ENCODE data around the gene TEDC2.

The TEDC2 gene

DNA sequence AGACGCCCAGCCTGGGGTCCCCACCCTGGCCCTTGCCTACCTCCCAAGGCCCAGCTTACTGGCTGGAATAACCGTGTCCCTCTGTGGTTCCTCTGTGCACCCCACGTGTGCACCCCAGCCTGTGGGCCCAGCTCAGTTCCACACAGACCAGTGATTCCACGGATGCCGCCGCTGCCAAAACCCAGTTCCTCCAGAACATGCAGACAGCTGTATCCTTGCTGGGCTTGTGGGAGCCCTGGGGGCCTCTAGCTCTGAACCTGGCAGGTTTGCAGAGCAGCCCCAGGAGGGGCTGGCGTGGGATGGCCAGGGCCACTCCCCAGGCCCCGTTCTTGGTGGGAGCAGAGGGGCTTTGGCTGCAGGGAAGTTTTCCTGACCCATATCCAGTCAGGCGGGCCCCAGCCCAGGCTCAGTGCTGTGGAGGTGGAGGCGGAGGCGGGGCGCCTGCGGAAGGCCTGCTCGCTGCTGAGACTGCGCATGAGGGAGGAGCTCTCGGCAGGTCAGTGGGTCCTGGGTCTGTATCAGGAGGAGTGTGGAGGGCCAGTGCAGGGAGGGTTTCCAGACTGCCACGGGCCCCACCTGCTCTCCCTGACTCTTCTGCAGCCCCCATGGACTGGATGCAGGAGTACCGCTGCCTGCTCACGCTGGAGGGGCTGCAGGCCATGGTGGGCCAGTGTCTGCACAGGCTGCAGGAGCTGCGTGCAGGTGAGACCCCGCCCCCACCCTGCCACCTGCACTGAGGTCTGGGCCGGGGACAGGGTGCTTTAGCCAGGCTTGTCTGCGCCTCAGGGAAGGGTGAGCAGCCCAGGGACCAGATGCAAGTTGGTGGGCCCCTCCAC is 2.3 kb downstream of the TEDC2 start:
- no peak overlapping the region for H3K4me3 ChIP-seq (ENCODE audit: low read depth, low read length)
- DNase-seq (ENCODE audit: low read depth): no peak

DNA sequence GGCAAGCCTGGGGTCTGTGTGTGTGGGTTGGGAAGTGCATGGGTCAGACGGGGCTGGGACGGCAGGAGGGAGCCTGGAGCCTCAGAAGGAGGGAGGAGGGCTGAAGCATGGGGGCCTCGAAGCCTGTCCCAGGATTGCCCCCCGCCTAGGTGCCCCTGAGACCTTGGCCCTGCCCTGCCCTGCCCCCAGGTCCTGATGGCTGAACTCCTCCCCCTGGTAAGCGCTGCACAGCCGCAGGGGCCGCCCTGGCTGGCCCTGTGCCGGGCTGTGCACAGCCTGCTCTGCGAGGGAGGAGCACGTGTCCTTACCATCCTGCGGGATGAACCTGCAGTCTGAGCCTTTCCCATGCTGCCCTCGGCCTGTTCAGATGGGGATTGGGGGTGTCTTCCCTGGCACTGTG is 4.4 kb downstream of the TEDC2 start:
- no peak for DNase-seq (ENCODE audit: low read depth)
- no peak overlapping the region for H3K4me3 ChIP-seq (ENCODE audit: low read depth, low read length)

DNA sequence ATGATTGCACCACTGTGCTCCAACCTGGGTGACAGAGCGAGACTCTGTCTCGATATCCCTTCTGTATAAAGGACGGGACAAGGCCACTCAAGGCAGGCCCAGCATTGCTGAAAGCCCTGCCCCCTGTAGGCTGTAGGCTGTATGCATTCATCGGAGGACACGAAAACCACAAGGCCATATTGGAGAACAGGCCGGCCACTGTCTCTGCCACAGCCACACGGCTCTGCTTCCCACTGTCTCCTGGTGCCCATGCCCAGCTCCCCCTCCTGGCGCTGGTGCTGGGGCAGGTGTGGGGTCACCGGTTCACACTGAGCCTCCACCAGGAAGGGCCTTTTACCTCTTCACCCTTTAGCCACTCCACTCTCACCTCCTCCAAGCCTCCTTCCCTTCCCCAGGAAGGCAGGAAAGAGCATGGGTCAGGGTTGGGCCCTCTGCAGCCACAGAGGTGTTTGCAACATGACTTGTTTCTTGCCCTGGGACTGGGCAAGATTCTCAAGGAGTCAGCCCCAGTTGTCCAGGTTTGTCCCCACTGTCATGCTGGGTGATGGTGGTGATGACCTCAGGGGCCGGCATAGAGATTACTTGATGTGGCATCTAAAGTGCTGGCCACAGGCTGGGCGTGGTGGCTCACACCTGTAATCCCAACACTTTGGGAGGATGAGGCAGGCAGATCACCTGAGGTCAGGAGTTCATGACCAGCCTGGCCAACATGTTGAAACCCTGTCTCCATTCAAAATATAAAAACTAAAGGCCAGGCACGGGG is 5.9 kb downstream of the TEDC2 start:
- DNase-seq (ENCODE audit: low read depth): no peak
- H3K4me3 ChIP-seq (ENCODE audit: low read depth, low read length): no peak overlapping the region

DNA sequence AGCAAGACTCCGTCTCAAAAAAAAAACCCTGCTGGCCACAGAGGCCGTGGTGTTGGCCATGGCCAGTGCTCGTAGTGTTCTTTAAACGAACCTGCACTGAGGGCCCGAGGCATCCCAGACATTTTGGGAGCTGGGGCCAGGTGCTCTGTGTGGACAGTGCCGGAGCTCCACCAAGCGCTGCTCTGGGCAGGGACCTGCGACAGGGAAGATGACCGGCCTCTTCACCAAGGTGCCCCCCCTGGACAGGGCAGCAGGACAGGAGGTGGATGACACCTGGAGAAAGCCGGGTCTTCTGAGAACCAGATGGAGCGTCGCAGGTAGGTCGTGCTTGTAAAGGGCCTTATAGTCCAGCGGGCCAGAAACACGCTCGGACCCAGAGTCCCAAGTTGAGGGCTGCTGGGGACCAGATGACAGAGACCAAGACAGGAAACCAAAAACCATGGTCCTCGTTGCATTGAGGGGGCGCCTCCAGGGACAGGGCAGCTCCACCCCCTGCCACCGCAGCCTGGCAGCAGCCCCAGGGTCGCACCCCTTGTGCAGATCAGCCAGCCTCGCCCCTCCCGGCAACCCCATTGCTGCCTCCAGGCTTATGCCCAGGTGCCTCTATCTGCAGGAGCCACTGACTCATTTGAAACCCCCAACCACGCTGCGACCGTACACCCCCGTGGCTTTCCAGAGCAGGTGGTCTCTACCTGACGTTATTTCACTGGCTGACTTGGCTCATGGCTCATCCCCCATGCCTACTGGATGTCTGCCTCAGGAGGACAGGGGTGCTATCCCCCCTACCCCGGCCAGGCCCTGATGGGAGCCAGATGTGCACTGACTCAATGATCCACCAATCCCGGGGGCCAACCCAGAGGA is 7.0 kb downstream of the TEDC2 start:
- H3K4me3 ChIP-seq (ENCODE audit: low read depth, low read length): peak overlapping the region; percentile 52
- no peak for DNase-seq (ENCODE audit: low read depth)

DNA sequence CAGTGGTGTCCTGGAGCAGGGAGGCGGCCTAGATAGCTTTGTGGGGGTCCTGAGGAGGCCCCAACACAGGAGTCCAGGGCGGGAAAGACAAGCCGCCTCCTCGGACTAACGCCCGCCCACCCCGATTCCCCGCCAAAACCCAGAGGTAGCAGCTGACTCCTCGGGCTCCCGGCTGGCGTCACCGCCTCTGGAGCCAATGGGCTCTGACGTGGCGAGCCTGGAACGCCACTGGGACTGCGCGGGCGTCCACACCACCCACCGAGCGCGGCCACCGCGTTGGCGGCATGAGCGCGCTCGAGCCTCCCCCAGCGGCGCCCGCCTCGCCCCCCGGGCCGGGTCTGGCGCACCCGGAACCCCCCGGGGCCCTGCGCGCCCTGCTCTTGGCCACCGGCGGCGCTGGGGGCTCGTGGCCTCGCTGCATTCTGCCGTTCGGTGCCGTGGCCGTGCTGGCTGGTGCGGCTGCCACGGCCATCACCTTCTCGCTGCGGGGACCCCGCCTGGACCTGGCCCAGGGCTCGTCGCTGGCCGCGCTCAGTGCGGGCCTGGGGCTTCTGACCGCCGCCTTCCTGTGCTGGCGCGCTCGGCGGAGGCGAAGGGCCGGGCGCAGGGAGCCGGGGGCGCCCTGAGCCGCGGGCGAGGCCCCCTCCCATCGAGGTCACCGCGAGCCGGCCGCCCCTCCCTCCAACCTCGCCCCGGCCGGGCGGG is 7.8 kb downstream of the TEDC2 start:
- peak overlapping the region; percentile 52 for H3K4me3 ChIP-seq (ENCODE audit: low read depth, low read length)
- DNase-seq (ENCODE audit: low read depth): peak; percentile 25

DNA sequence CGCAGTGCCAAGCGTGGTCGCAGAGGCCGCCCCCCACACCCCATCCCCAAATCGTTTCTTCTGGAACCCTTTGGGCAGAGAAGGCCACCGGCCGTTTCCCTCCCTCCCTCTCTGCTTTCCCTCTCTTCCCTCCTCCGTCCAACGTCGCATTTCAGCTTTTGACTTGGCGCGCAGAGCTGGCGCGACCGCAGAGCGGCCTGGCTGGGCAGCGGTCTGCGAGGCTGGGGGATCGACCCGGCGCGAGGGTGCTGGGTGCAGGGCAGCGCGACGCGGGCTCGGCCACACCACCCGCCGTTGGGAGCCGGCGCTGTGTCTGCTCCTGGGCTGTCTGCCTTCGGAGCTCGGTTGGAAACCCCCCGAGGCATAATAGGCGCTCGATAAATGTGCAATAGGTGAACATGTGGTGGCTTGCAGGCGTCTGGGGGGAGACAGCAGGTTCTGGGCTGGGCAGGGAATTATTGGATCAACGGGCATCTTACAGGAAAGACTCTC is 8.4 kb downstream of the TEDC2 start:
- no peak for DNase-seq (ENCODE audit: low read depth)
- peak overlapping the region; percentile 52 for H3K4me3 ChIP-seq (ENCODE audit: low read depth, low read length)

DNA sequence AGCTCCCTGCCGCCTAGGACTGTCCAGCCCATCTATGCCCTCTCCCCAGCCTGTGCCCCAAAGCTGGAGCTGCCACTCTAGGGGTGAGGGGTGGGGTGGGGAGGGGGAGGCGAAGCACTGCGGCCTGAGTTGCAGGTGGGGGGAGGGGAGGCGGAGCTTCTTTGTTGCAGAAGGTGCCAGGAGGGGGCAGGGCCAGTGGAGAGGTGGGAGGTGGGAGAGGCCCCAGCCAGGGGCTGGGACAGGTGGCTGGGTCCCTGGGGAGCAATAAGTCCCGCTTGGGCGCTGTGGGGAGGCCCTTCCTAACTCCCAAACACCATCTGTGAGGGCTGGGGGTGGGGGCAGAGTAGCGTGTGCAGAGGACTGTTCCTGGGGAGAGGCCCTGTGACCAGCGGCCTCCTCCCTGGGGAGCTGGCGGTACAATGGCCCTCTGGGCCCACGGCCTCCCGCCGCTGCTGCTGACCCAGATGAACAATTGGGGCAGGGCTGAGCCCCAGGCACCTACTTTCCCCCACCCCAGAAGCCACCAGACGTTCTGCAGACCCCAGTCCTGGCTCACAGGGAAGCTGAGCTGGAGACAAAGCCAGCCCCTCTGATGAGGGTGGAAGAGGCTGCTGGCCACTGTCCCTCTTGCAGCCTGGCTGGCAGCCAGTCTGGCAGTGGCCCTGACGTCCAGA is 9.0 kb downstream of the TEDC2 start:
- no peak for DNase-seq (ENCODE audit: low read depth)
- H3K4me3 ChIP-seq (ENCODE audit: low read depth, low read length): peak overlapping the region; percentile 52

DNA sequence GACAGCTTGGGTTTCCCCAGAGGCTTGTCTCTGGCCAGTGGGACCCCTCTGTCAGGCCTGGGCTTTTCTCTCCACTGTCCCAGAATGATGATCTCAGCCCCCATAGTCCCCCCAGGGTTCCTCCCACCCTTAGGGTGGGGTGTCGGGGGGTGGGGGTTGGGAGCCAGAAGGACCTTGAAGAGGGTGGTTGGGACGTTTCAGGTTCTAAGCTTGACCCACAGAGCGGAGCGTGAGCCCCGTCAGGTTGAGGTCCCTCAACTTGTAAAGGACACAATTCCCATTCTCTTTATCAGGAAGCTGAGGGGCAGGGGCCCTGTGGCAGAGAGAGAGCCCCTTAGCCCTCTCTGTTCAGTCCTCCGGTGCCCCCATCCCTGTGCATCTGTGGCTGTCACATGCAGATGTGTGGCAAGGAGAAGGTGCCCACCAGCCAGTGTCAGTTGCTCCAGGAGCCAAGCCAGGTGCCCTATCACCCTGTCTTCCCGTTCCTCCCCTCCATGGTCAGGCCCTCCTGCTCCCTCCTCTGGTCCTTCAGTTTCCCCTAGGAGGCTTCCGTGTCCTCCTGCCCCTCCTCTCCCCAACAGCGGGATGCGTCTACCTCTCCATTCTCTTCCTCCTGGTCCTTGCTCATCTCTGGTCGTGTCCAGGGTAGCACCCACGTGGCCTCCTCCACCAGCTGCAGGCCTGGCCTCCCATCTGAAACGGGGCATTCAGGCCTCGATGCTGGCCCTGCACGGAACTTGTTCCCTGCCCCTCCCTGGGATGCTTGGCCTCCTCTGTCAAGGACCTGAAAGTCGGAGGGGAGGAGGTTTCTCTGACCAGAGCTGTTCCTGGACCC is 9.7 kb downstream of the TEDC2 start:
- no peak for DNase-seq (ENCODE audit: low read depth)

DNA sequence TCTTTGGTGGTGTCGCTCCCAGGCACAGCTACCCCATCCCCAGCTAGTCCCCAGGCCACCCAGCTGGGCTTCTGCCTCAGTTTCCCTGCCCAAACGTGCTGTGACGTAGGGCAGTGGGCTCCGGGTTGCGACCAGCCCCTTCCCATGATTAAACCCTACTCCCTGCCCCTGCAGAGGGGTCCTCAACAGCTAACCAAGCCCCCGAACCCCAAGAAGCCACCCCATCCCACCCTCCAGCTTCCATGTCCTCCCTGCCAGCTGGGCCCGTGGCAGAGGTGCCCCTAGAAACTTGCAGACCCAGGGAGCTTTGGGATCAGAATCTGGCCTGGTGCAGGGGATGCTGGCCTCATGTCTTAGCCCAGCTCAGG is 10.3 kb downstream of the TEDC2 start:
- DNase-seq (ENCODE audit: low read depth): no peak
- no peak overlapping the region for H3K4me3 ChIP-seq (ENCODE audit: low read depth, low read length)

More for the DNA sequence above, 9.7 kb downstream of the TEDC2 start:
- H3K4me3 ChIP-seq (ENCODE audit: low read depth, low read length): no peak overlapping the region

DNA sequence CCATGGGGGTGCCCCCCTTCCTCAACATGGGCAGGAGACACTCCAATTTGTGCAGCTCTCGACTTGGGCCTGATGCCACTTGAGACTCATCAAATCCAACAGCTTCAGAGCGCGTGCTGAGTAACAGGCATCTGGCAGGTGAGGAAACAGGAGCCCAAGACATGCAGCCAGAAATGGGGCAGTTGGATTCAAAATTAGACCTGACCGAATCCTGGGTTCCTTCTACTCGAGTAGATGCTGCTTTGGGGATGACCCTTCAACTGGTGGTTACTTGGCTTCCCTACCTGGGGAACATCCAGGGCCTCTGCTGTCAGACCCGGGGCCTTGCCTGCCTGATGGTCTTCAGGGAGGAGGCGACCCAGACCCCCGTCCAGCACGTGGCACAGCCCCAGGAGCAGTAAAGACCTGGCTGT is 10.7 kb downstream of the TEDC2 start:
- peak overlapping the region; percentile 29 for H3K4me3 ChIP-seq (ENCODE audit: low read depth, low read length)
- no peak for DNase-seq (ENCODE audit: low read depth)

DNA sequence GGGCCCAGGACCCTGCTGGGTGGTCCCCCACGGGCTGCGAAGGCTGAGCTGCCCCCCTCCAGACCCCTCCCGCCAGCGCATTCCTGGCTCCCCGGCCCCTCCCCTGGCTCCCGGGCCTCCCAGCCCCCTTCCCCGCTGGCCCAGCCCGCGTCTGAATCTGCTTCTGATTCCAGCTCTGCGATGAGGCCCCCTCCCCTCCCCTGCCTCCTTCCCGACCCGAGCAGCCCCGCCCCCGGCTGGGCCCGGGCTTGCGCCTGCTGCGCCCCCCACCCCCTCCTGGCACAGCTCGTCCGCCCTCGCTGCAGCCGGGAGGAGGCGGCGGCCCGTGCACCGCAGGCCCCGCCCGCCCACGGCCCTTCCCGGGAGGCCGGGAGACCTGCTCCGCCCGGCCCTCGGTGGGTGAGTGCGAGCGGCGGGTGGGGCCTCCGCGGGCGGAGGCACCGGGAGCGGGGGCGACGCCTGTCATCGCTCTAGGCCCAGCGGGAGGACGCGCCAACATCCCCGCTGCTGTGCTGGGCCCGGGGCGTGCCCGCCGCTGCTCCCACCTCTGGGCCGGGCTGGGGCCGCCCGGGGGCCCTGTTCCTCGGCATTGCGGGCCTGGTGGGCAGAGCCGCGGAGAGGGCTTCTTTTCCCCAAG is 11.2 kb downstream of the TEDC2 start, which contains the start of gene NTN3:
NTN3 (plus strand) TSS at position 282 of the 637 bp plus-strand sequence. CDS start 405 bp downstream, outside the sequence.
- DNase-seq (ENCODE audit: low read depth): no peak
- H3K4me3 ChIP-seq (ENCODE audit: low read depth, low read length): peak within 1 kb of the TSS; percentile 29

DNA sequence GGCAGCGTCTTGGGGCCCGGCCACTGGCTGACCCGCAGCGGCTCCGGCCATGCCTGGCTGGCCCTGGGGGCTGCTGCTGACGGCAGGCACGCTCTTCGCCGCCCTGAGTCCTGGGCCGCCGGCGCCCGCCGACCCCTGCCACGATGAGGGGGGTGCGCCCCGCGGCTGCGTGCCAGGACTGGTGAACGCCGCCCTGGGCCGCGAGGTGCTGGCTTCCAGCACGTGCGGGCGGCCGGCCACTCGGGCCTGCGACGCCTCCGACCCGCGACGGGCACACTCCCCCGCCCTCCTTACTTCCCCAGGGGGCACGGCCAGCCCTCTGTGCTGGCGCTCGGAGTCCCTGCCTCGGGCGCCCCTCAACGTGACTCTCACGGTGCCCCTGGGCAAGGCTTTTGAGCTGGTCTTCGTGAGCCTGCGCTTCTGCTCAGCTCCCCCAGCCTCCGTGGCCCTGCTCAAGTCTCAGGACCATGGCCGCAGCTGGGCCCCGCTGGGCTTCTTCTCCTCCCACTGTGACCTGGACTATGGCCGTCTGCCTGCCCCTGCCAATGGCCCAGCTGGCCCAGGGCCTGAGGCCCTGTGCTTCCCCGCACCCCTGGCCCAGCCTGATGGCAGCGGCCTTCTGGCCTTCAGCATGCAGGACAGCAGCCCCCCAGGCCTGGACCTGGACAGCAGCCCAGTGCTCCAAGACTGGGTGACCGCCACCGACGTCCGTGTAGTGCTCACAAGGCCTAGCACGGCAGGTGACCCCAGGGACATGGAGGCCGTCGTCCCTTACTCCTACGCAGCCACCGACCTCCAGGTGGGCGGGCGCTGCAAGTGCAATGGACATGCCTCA is 12.0 kb downstream of the TEDC2 start:
- H3K4me3 ChIP-seq (ENCODE audit: low read depth, low read length): peak overlapping the region; percentile 29
- no peak for DNase-seq (ENCODE audit: low read depth)

DNA sequence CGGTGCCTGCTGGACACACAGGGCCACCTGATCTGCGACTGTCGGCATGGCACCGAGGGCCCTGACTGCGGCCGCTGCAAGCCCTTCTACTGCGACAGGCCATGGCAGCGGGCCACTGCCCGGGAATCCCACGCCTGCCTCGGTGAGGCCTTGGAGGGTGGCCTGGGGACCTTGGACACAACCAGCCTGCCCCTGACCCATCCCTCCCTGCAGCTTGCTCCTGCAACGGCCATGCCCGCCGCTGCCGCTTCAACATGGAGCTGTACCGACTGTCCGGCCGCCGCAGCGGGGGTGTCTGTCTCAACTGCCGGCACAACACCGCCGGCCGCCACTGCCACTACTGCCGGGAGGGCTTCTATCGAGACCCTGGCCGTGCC is 12.6 kb downstream of the TEDC2 start:
- H3K4me3 ChIP-seq (ENCODE audit: low read depth, low read length): no peak overlapping the region
- no peak for DNase-seq (ENCODE audit: low read depth)

DNA sequence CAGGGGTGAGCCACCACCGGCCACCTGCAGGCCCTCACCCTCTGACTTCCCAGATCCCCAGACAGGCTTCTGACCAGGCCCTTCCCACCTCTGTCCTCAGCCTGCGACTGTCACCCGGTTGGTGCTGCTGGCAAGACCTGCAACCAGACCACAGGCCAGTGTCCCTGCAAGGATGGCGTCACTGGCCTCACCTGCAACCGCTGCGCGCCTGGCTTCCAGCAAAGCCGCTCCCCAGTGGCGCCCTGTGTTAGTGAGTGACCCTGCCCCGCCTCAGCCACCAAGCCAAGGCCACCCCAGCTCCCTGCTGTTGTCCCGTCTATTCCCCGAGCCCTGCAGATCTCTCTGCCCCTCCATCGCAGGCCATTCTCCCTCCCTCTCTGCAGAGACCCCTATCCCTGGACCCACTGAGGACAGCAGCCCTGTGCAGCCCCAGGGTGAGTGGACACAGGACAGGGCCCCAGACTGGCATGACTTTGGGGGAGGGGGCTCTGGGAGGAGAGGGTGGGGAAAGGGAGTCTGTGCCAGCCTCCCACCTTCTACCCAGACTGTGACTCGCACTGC is 13.1 kb downstream of the TEDC2 start:
- DNase-seq (ENCODE audit: low read depth): no peak
- H3K4me3 ChIP-seq (ENCODE audit: low read depth, low read length): peak overlapping the region; percentile 84

DNA sequence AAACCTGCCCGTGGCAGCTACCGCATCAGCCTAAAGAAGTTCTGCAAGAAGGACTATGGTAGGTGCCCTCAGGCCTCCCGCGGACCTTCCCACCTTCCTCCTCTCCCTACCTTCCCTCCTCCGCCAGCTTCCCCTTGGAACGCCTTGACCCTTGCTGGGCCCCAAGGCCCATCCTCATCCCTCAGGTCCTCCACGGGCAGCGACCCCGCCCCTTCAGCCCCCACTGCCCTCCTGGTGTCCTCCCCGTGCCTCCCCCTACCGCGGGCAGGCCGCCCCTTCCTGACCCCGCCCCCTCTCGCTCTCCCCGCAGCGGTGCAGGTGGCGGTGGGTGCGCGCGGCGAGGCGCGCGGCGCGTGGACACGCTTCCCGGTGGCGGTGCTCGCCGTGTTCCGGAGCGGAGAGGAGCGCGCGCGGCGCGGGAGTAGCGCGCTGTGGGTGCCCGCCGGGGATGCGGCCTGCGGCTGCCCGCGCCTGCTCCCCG is 13.6 kb downstream of the TEDC2 start:
- no peak for DNase-seq (ENCODE audit: low read depth)
- peak overlapping the region; percentile 84 for H3K4me3 ChIP-seq (ENCODE audit: low read depth, low read length)
